GM20000 (cell line): ENCODE results near the gene APOM.
A peak's percentile ranks its signal among the peaks of the same experiment; 100 is the strongest.

Experiments used
- DNase-seq: peaks from one replicate; pipeline ENCODE4 v3.0.0; 2012; ENCODE audit warnings: low spot score
- CTCF ChIP-seq: IDR thresholded peaks from 2 replicates; pipeline ENCODE4 v1.5.1; 2012; ENCODE audit warnings: mild to moderate bottlenecking, control low read depth; ENCODE audit errors: extremely low read depth, missing control alignments

APOM gene

GRCh38 chr6:31615748-31616147 lies 39.9 kb upstream of the APOM start:
- DNase-seq, result no peak
- TF ChIP-seq CTCF, result no peak

DNA sequence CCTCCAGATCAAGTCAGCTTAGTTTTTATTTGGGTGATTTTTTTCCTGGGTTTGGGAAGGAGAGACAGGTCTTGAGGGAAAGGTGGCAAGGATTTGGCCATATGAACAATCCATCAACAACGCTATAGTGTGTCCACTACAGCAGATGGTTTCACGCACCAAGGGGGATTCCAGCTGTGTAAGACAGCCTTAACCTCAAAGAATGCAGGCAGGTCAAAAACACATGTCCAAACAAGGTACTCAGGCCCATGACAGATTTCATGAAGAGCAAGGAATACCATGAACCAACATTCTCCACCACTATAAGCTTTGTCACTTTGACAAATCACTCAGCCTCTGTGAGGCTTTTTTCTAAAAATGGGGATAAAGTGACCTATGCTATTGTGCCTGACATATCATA lies 38.7 kb upstream of the APOM start:
- DNase-seq, result no peak
- no peak for TF ChIP-seq CTCF

GRCh38 chr6:31619805-31620585 lies 35.7 kb upstream of the APOM start:
- TF ChIP-seq CTCF, result no peak
- DNase-seq, result peak; percentile 84

DNA sequence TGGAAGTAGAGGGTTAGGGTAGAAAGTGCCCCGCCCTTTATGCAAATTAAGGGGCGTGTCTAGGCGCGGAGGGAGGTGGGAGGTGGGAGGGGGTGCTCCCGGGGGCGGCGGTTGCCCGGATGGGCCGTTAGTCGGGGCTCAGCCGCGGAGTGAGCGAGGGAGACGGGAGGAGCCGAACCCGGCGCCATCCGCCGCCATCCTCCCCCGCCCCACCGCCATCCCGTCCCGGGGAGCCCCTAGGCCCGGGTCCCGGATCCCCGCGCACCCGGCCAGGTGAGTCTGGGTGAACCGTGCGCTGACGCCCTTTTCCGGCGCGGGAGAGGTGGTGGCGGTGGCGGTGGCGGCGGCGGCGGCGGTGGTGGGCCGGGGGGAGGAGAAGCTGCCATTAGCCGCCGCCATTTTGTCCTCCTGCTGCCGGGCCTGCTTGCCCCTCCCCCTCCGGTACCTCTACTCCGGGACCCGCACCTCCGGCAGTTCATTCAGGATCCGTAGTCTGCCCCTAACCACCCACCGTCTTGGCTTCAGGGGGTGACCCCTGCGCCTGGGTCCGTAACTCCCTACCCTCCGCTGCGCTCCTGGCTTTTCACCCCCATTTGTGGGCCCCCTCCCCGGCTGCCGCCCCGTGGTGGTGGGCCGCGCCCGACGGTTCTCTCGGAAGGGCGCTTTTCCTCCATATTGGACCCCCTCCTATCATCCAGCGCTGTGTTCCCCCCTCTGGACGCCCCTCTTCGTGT lies 34.9 kb upstream of the APOM start, which contains the start of gene PRRC2A:
PRRC2A (plus strand) TSS at position 130 of the 734 bp plus-strand sequence. CDS start 2,075 bp downstream, outside the sequence.
- no peak for TF ChIP-seq CTCF
- peak; percentile 98 for DNase-seq

DNA sequence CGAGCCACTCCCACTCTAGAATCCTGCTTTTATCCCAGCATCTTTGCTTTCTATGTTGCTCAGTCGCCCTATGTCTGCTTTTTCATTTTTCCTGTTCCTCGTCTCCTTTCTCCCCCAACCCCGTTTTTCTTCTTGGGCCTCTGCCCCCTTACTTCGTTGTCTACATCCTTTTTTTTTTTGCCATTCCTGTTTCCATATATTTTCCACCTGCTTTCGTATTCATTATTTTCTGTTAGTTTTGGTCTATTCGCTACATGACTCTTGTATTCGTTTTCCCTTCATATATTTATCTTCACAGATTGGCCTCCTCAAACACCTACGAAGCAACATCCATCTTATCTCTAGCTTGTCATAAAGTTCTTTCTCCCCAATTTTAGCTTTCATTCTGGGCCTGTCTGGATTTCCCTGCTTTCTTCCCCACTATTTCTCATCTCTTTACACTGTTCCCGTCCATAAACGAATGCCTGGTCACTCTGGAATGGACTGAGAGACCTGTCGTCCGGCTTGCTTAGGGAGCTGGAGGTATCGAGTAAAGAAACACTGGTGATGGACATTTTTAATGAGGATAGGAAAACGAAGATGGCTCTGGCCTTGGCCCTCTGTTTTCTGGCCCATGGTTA lies 34.3 kb upstream of the APOM start:
- no peak for TF ChIP-seq CTCF
- DNase-seq, result no peak

- TF ChIP-seq CTCF, result no peak
- DNase-seq, result no peak
These were observed 33.7 kb upstream of the APOM start for GRCh38 chr6:31621991-31622390.

DNA sequence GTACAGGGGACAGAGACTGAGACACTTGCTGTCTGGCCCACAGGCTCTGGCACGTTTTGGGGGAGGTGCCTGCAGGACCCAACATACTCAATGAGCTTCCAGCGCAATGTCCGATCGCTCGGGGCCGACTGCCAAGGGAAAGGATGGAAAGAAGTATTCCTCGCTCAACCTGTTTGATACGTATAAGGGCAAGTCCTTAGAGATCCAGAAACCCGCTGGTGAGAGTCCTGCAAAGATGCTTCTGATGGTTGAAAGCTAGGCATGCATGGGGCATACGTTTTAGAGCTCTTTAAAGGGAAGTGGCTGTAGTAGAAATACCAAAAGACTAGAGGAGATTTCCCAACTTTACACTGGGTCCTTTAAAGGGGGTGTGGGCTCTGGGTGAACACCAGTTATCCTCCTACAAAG lies 33.0 kb upstream of the APOM start:
- no peak for TF ChIP-seq CTCF
- DNase-seq, result no peak
